ENCODE data around the gene FLNB.
"Not testable (repeated sequence)": the region's sequence is repeated elsewhere in the genome, so short reads cannot be mapped to it uniquely, and the experiment has no call there.

FLNB gene

GRCh38 chr3:57983734-57984518 lies 24.3 kb upstream of the FLNB start:
- ATAC-seq = peak; percentile 88
- TF ChIP-seq ZNF70 (CRISPR knock-in tag; IDR thresholded peaks at IDR 0.05) = no peak
- TF ChIP-seq ZFP3 (CRISPR knock-in tag; IDR thresholded peaks at IDR 0.05) = peak; percentile 55; the same call in 1 of the 2 replicates
- peak; percentile 52 for TF ChIP-seq ISL1 (CRISPR knock-in tag; IDR thresholded peaks at IDR 0.05)

GRCh38 chr3:57985176-57985983 lies 22.8 kb upstream of the FLNB start:
- TF ChIP-seq CSRNP3 (CRISPR knock-in tag; IDR thresholded peaks at IDR 0.05) = no peak
- ATAC-seq = no peak

GRCh38 chr3:57985984-57986246 lies 22.3 kb upstream of the FLNB start:
- TF ChIP-seq ZNF8 (CRISPR knock-in tag; IDR thresholded peaks at IDR 0.05) = no peak
- TF ChIP-seq POU6F1 (CRISPR knock-in tag; IDR thresholded peaks at IDR 0.05; ENCODE audit: borderline replicate concordance, low read depth) = no peak
- TF ChIP-seq ZFP30 (CRISPR knock-in tag; IDR thresholded peaks at IDR 0.05) = no peak
- TF ChIP-seq PATZ1 (CRISPR knock-in tag; IDR thresholded peaks at IDR 0.05; ENCODE audit: borderline replicate concordance) = no peak
- no peak for ATAC-seq

- no peak for ATAC-seq
- TF ChIP-seq ZFP3 (CRISPR knock-in tag; IDR thresholded peaks at IDR 0.05) (no peak), PATZ1 (CRISPR knock-in tag; IDR thresholded peaks at IDR 0.05; ENCODE audit: borderline replicate concordance) (no peak), ZC3H10 (CRISPR knock-in tag; IDR thresholded peaks at IDR 0.05) (no peak), CSRNP3 (CRISPR knock-in tag; IDR thresholded peaks at IDR 0.05) (no peak), RARB (CRISPR knock-in tag; IDR thresholded peaks at IDR 0.05) (no peak), ARNTL (CRISPR knock-in tag; IDR thresholded peaks at IDR 0.05; ENCODE audit: borderline replicate concordance, low read depth) (no peak), ZNF8 (CRISPR knock-in tag; IDR thresholded peaks at IDR 0.05) (no peak), BACH2 (CRISPR knock-in tag; IDR thresholded peaks at IDR 0.05; ENCODE audit: borderline replicate concordance) (no peak)
Measured at GRCh38 chr3:57986261-57986660, 22.0 kb upstream of the FLNB start.

- not testable (repeated sequence) for ATAC-seq
Measured at GRCh38 chr3:57989198-57989597, 19.0 kb upstream of the FLNB start.

- ATAC-seq = no peak
- no peak for TF ChIP-seq TSHZ2 (CRISPR knock-in tag; IDR thresholded peaks at IDR 0.05)
- TF ChIP-seq BACH2 (CRISPR knock-in tag; IDR thresholded peaks at IDR 0.05; ENCODE audit: borderline replicate concordance) = no peak
- no peak for TF ChIP-seq TCF4 (CRISPR knock-in tag; IDR thresholded peaks at IDR 0.05; ENCODE audit: borderline replicate concordance)
- TF ChIP-seq PATZ1 (CRISPR knock-in tag; IDR thresholded peaks at IDR 0.05; ENCODE audit: borderline replicate concordance) = no peak
- TF ChIP-seq OSR1 (CRISPR knock-in tag; IDR thresholded peaks at IDR 0.05) = no peak
- TF ChIP-seq ZNF70 (CRISPR knock-in tag; IDR thresholded peaks at IDR 0.05) = no peak
- no peak for TF ChIP-seq ISL1 (CRISPR knock-in tag; IDR thresholded peaks at IDR 0.05)
- no peak for TF ChIP-seq TOX (CRISPR knock-in tag; IDR thresholded peaks at IDR 0.05; ENCODE audit: borderline replicate concordance)
- no peak for TF ChIP-seq ZC3H10 (CRISPR knock-in tag; IDR thresholded peaks at IDR 0.05)
Measured at GRCh38 chr3:57989646-57990045, 18.6 kb upstream of the FLNB start.

Measured in SK-N-SH treated with all-trans-retinoic acid at 6 μM for 48 hours (cell line).